Pancreas (tissue), 10 donors: ENCODE results near the gene DOHH. TPM values are rescaled to one million over a fixed set of nuclear protein-coding genes. Genes with fewer than 3 reads are reported as not detected.
"Not testable (repeated sequence)": the region's sequence is repeated elsewhere in the genome, so short reads cannot be mapped to it uniquely, and the experiment has no call there.

Experiments
- ATAC-seq, 4 donors: fragments of 200-7000 bp; cut with Tn5 transposase; one replicate each; pipeline versions ENCODE4 v1.8.0 to v1.9.1; 2020; ENCODE audit warnings: mild to moderate bottlenecking in 4 of 4, moderate library complexity in 4 of 4
- DNase-seq, 6 donors: peaks; one replicate each; pipeline ENCODE4 v3.0.0-alpha.2; 2020
- FAIRE-seq: peaks from 2 replicates; lab custom pipeline; 2012; peaks lifted over from hg19 to GRCh38; lab: Jason Lieb, UNC
- H3K27ac ChIP-seq, 4 donors: fragments of 200-600 bp; sonication (generic); 1 replicate in 3 of 4; 2 replicates in 1 of 4; pipeline versions ENCODE4 v1.5.0 to v1.8.0; 2020
- H3K27me3 ChIP-seq, 4 donors: fragments of 200-600 bp; one replicate each; pipeline ENCODE4 v1.8.0; 2021
- H3K36me3 ChIP-seq, 3 donors: fragments of 200-600 bp; sonication (generic) in 1 of 3; one replicate each; pipeline versions ENCODE4 v1.5.0 to v1.8.0; 2020 to 2021
- H3K4me1 ChIP-seq, 3 donors: fragments of 200-600 bp; one replicate each; pipeline ENCODE4 v1.8.0; 2021
- H3K4me3 ChIP-seq, 4 donors: fragments of 200-600 bp; sonication (generic) in 2 of 4; one replicate each; pipeline versions ENCODE4 v1.5.0 to v1.8.0; 2020 to 2021
- H3K9me3 ChIP-seq, 4 donors: fragments of 200-600 bp; one replicate each; pipeline ENCODE4 v1.8.0; 2021
- WGBS, 2 donors: extraction: QIAGEN DNeasy Blood & Tissue Kit; methylation state at CpG; one replicate each; pipeline ENCODE4 v1.1.7; 2013; 5-methylcytosine and 5-hydroxymethylcytosine counted together
- intact Hi-C, 3 donors: fragments of 100-400 bp; cut with DNase I; formaldehyde crosslinking; loops; one replicate each; pipeline versions ENCODE4 v1.11.1 to v1.14.2; 2022
- polyA plus RNA-seq, 2 donors: library from polyadenylated mRNA; stranded (reverse); fragments of 200-250 nt; gene quantifications; one replicate each; pipeline ENCODE4 v1.2.3, GENCODE V29; 2013
- total RNA-seq, 6 donors: library from RNA; stranded (reverse); fragmentation: NEBNext Ultra II Directional in 4 of 6; extraction: Animal tissue kit (Norgen Biotek cat#: 25700) in 4 of 6; gene quantifications; one replicate each; pipeline versions ENCODE4 v1.2.1 to v1.2.4, GENCODE V29; 2021 to 2023
- TF ChIP-seq, protein P1 (sequence below), 4 donors: fragments of 200-600 bp; sonication (generic) in 3 of 4; IDR thresholded peaks; one replicate each; pipeline versions ENCODE4 v1.5.0 to v1.8.0; 2021; ENCODE audit warnings: antibody characterized with exemption in 4 of 4
- donor health status: healthy with polysubstance abuse.
- donor health status: DM: no; HTN: no; CAD: no; lungs with moderate emphysema.
- donor health status: DM: no; HTN: no; CAD: no.
- donor health status: control.
- donor health status: control.
- donor health status: Bipolar disorder and iron deficiency.
- donor health status: DM: yes; HTN: yes; CAD: no.
- donor health status: DM: no; HTN: no; CAD: no.
- donor health status: DM: no; HTN: no; CAD: no.
- donor health status: DM: yes; HTN: yes; CAD: no.

The DOHH gene
- total and polyA plus RNA-seq, 8 donors = 3.2 to 10.5 (median 5.0) TPM

DNA sequence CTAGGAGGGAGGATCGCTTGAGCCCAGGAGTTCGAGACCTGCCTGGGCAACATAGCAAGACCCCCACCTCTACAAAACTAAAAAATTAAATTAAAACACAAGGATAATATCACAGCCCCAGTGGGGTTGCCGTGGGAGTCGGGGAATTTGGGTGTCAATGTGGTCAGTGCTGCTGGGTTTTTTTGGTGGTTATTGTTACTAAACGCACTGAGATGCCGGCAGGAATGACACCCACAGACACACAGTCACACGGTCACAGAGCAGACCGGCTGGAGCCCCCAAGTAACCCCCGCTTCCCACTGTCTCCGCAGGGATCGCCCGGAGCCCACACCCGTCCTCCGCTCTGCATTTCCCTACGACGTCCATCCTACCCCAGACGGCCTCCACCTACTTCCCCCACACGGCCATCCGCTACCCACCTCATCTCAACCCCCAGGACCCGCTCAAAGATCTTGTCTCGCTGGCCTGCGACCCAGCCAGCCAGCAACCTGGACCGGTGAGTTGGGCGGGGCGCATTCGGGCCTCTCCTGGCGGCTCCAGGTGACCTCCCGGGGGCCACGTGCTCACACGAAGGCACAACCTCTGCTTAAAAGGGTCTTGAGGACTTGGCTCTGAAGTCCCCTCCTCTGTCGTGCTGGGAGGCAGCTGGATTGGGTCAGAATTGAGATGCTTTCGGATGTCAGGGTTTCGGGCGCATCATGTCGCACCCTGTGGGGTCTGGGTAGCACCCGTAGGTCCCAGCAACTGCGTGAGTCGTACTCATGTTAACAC, 48.1 kb downstream of the DOHH start:
- FAIRE-seq (no peak), DNase-seq (no peak), ATAC-seq (no peak)
- Histone ChIP-seq H3K9me3 (no peaks in the 10 kb centered on the region), H3K4me3 (no peak overlapping the region), H3K4me1 (no peaks in the 10 kb centered on the region), H3K36me3 (peaks cover 3 to 82% (median 63%) of the 10 kb centered on the region in 3 donors), H3K27me3 (no peaks in the 10 kb centered on the region), H3K27ac (no peak overlapping the region)
- intact Hi-C loops = no loop called here
- WGBS, 2 donors = 93 to 95% methylated on average over 38 of the region's 38 CpGs
- TF ChIP-seq, protein P1, sequence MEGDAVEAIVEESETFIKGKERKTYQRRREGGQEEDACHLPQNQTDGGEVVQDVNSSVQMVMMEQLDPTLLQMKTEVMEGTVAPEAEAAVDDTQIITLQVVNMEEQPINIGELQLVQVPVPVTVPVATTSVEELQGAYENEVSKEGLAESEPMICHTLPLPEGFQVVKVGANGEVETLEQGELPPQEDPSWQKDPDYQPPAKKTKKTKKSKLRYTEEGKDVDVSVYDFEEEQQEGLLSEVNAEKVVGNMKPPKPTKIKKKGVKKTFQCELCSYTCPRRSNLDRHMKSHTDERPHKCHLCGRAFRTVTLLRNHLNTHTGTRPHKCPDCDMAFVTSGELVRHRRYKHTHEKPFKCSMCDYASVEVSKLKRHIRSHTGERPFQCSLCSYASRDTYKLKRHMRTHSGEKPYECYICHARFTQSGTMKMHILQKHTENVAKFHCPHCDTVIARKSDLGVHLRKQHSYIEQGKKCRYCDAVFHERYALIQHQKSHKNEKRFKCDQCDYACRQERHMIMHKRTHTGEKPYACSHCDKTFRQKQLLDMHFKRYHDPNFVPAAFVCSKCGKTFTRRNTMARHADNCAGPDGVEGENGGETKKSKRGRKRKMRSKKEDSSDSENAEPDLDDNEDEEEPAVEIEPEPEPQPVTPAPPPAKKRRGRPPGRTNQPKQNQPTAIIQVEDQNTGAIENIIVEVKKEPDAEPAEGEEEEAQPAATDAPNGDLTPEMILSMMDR (IDR thresholded peaks at IDR 0.05) = no peak

DNA sequence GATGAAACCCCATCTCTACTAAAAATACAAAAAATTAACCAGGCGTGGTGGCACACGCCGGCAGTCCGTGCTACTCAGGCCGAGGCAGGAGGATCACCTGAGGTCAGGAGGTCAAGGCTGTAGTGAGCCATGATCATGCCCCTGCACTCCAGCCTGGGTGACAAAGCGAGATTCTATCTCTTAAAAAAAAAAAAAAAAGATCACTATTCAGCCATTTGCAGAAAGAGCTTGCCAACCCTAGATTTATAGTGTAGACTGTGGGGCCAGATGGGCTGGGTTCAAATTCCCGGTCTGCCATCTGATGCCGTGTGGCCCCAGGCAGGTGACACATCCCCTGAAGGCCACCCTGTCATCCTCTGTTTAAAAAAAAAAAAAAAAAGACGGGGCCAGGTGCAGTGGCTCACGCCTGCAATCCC, 49.0 kb downstream of the DOHH start:
- no peak for DNase-seq
- H3K9me3 ChIP-seq = no peaks in the 10 kb centered on the region
- no peaks in the 10 kb centered on the region for H3K4me1 ChIP-seq
- WGBS, 2 donors = 71 to 78% methylated on average over 10 of the region's 10 CpGs
- H3K36me3 ChIP-seq = peaks cover 3 to 76% (median 63%) of the 10 kb centered on the region in 3 donors
- no peak overlapping the region for H3K4me3 ChIP-seq
- H3K27me3 ChIP-seq = no peaks in the 10 kb centered on the region
- FAIRE-seq = no peak
- H3K27ac ChIP-seq = peak overlapping the region in 2 of 4 donors; percentile 43 to 57
- TF ChIP-seq, protein P1 (IDR thresholded peaks at IDR 0.05) = no peak
- intact Hi-C loops = no loop called here
- ATAC-seq = peak in 1 of 4 donors; percentile 4

DNA sequence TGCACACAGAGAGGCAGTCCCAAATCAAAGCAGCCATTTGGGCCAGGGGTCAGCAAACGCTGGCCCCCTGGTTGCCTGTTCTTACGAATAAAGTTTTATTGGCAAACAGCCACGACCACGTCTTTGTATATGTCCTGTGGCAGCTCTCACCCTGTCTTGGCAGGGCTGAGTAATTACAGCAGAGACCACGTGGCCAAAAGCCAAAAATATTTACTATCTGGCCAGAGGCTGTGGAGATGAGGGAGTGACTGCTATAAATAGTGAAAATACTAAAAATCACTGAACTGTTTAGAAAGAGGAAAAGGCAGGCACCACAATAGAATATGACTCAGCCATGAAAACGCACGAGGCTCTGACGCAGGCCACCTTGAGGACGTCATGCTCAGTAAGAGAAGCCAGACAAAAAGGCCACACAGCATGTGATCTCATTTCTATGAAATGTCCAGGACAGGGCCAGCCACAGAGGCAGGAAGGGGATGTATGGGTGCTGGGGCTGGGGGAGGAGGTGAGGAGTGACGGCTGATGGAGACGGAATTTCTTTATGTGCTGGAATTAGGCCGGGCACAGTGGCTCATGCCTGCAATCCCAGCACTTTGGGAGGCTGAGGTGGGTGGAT, 49.6 kb downstream of the DOHH start:
- TF ChIP-seq, protein P1 (IDR thresholded peaks at IDR 0.05) = no peak
- no peak overlapping the region for H3K4me3 ChIP-seq
- ATAC-seq (peak in 3 of 4 donors; percentile 36 to 68 (median 67)), DNase-seq (peak in 1 of 6 donors; percentile 54), FAIRE-seq (peak; percentile 67)
- H3K27me3 ChIP-seq = no peaks in the 10 kb centered on the region
- no peaks in the 10 kb centered on the region for H3K9me3 ChIP-seq
- 65 to 68% methylated on average over 12 of the region's 12 CpGs for WGBS, 2 donors
- intact Hi-C loops = no loop called here
- no peaks in the 10 kb centered on the region for H3K4me1 ChIP-seq
- peak overlapping the region in 2 of 4 donors; percentile 43 to 57 for H3K27ac ChIP-seq
- peaks cover 7 to 70% (median 66%) of the 10 kb centered on the region in 3 donors for H3K36me3 ChIP-seq

DNA sequence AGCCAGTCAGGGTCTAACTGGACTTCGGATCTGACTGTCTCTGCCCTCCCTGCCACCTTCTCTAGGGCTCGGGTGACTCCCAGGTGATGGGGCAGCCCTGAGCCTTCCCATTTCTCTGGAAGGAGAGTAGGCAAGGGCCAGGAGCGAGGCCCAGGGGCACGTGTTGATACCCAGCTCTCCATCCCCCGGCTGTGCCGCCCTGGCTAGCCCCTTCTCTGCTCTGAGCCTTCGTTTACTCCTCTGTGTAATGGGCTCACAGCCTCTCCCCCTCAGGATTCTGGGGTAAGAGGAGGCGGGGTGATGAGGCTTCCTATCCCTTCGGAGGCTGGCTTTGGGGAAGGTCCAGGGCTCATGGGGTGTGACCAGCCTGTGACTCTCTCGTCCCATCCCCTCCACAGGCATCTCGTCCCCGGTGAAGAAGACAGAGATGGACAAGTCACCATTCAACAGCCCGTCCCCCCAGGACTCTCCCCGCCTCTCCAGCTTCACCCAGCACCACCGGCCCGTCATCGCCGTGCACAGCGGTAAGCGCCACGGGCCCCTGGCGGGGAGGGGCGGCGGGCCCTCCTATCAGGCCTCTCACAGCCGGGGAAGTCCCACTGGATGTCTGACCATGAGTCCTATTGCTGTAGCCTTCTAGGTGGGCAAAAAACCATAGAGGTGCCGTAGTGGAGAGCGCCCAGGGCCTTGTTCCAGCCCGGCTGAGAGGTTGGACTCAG, 51.7 kb downstream of the DOHH start:
- intact Hi-C loops = no loop called here
- Histone ChIP-seq H3K27me3 (no peaks in the 10 kb centered on the region), H3K4me3 (no peak overlapping the region), H3K36me3 (peaks cover 7 to 66% (median 64%) of the 10 kb centered on the region in 3 donors), H3K4me1 (no peaks in the 10 kb centered on the region), H3K9me3 (no peaks in the 10 kb centered on the region), H3K27ac (no peak overlapping the region)
- peak in 1 of 6 donors; percentile 13 for DNase-seq
- ATAC-seq = no peak
- no peak for FAIRE-seq
- TF ChIP-seq, protein P1 (IDR thresholded peaks at IDR 0.05) = no peak
- WGBS, 2 donors = 96 to 97% methylated on average over 27 to 28 of the region's 28 CpGs

DNA sequence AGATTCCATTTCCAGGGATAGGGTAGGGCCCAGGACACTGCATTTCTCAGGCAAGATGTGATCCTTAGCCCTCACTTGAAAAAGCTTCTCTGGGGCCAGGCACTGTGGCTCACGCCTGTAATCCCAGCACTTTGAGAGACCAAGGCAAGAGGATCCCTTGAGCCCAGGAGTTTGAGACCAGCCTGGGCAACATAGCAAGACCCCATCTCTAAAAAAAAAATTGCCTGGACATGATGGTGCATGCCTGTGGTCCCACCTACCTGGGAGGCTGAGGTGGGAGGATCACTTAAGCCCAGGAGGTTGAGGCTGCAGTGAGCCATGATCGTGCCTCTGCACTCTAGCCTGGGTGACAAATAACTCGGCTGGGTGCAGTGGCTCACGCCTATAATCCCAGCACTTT, 53.8 kb downstream of the DOHH start:
- H3K27ac ChIP-seq, ATAC-seq, DNase-seq, FAIRE-seq, intact Hi-C loops, H3K4me1 ChIP-seq, H3K9me3 ChIP-seq, H3K27me3 ChIP-seq, H3K4me3 ChIP-seq: not testable (repeated sequence)
- WGBS, 2 donors = 88 to 96% methylated on average over 4 of the region's 4 CpGs
- H3K36me3 ChIP-seq = peaks cover 7 to 59% (median 47%) of the 10 kb centered on the region in 3 donors
